Activated CD4-positive, alpha-beta T cell treated with anti-CD3 and anti-CD28 coated beads, Interleukin-2, amount 10 ng/mL, durations not matched to agents 24 days and 14 days (primary cell): ENCODE results near the gene FOXF1. TPM values are rescaled to one million over a fixed set of nuclear protein-coding genes. Genes with fewer than 3 reads are reported as not detected.

Experiments used
- DNase-seq: peaks from one replicate; pipeline ENCODE4 v3.0.0; 2022
- H3K27ac Mint-ChIP-seq: one replicate; pipeline ENCODE4 v1.8.0; 2022; ENCODE audit warnings: mild to moderate bottlenecking, mixed read lengths
- H3K27me3 Mint-ChIP-seq: one replicate; pipeline ENCODE4 v1.8.0; 2022; ENCODE audit warnings: mixed read lengths
- H3K36me3 Mint-ChIP-seq: one replicate; pipeline ENCODE4 v1.8.0; 2022; ENCODE audit warnings: low read depth, mild to moderate bottlenecking, mixed read lengths
- H3K4me1 Mint-ChIP-seq: one replicate; pipeline ENCODE4 v1.8.0; 2021; ENCODE audit warnings: mixed read lengths
- H3K4me3 Mint-ChIP-seq: one replicate; pipeline ENCODE4 v1.8.0; 2022; ENCODE audit warnings: mild to moderate bottlenecking, moderate library complexity, mixed read lengths
- H3K9me3 Mint-ChIP-seq: one replicate; pipeline ENCODE4 v1.8.0; 2021; ENCODE audit warnings: mixed read lengths
- intact Hi-C: fragments of 100-400 bp; cut with micrococcal nuclease; formaldehyde crosslinking; loops from one replicate; pipeline ENCODE4 v1.15.1; 2023
- total RNA-seq: library from RNA; stranded (reverse); gene quantifications from 2 replicates; pipeline ENCODE4 v1.2.3, GENCODE V29; 2022

FOXF1 gene
- total RNA-seq, 1 donor from 2014 or later = not detected

GRCh38 chr16:86479419-86479818 is 30.9 kb upstream of the FOXF1 start:
- Mint-ChIP-seq H3K4me1 (no peaks in the 10 kb centered on the region), H3K9me3 (no peaks in the 10 kb centered on the region), H3K36me3 (no peaks in the 10 kb centered on the region), H3K27ac (no peak overlapping the region), H3K4me3 (no peak overlapping the region), H3K27me3 (peaks cover 20% of the 10 kb centered on the region)
- DNase-seq = no peak
- intact Hi-C loops = no loop called here

DNA sequence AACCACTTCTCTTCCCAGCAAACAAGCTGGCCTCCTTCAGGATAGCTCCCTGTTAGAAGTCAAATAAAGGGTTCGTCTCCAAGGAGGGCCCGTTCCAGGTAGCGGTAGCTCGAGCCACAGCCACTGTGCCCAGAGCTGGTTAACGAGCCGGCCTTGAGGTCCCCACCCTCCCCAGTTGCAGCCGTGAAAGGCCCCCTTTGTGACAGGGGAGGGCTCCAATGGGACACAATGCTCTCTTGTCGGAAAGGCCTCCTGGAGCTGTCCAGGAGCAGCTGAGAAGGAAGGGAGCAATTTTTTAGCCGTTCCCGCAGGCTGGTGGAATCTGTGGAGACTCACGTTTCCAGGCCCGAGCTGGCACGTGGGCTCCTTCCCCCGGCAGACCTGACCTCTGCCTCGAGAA is 29.9 kb upstream of the FOXF1 start:
- Mint-ChIP-seq H3K27ac (no peak overlapping the region), H3K27me3 (peaks cover 17% of the 10 kb centered on the region), H3K36me3 (no peaks in the 10 kb centered on the region), H3K4me1 (no peaks in the 10 kb centered on the region), H3K9me3 (no peaks in the 10 kb centered on the region), H3K4me3 (no peak overlapping the region)
- intact Hi-C loops = no loop called here
- no peak for DNase-seq

DNA sequence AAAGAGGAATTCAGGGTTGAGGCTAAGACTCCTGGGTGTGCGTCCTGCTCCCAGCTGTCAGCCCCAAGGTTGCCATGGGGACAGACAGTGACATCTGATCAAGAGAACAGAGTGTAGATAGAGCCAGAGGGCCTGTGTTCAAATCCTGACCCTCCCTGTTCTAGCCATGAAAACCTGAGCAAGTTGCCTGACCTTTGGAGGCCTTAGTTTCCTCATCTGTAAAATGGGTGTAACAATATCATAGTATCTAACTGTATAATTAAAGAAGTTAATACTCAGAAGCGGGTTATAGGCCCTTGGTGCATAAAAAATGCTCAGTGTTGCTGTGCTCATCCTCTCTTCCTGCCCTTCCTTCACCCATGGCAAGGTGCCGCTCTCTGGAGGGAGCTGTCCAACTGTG is 28.7 kb upstream of the FOXF1 start:
- intact Hi-C loops = no loop called here
- Mint-ChIP-seq H3K4me3 (no peak overlapping the region), H3K9me3 (no peaks in the 10 kb centered on the region), H3K36me3 (no peaks in the 10 kb centered on the region), H3K27ac (no peak overlapping the region), H3K4me1 (no peaks in the 10 kb centered on the region), H3K27me3 (peaks cover 13% of the 10 kb centered on the region)
- DNase-seq = no peak

DNA sequence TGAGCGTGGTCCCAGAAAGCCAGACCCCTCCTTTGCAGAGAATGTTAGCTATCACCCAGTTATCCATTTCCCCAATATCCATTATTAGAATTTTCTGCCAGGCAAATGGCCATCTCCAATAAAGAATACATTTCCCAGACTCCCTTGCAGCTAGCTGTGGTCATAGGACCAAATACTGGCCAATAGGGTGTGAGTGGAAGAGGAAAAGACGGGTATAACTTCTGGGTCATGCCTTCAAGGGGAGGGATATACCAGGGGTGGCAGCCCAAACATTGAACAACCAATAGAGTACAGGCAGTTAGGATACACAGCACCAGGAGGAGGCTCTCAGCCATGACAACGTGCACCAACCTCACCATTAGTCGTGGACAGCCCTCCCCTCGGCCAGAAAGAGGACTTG is 26.1 kb upstream of the FOXF1 start:
- Mint-ChIP-seq H3K27me3 (peaks cover 6% of the 10 kb centered on the region), H3K4me3 (no peak overlapping the region), H3K4me1 (no peaks in the 10 kb centered on the region), H3K36me3 (no peaks in the 10 kb centered on the region), H3K27ac (no peak overlapping the region), H3K9me3 (no peaks in the 10 kb centered on the region)
- intact Hi-C loops = no loop called here
- no peak for DNase-seq

DNA sequence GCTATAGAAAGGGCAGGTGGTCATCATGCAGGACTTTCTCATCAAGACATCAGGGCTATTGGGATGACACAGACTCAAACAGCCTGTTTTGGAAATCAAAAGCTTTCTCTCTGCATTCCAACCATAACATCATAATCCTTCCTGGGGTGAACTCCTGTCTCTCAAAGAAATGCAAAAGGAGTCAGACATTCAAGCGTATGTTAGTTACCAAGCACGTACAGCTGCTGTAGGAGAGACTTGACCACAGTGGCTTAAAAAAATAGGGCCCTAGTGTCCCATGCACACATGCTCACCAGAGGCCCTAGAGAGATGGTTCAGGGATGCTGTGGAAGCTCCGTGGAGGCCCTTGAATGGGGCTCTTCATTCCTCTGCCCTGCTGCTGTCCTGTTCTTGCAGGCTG is 24.6 kb upstream of the FOXF1 start:
- Mint-ChIP-seq H3K36me3 (no peaks in the 10 kb centered on the region), H3K27me3 (peaks cover 12% of the 10 kb centered on the region), H3K9me3 (no peaks in the 10 kb centered on the region), H3K27ac (no peak overlapping the region), H3K4me1 (no peaks in the 10 kb centered on the region), H3K4me3 (no peak overlapping the region)
- intact Hi-C loops = no loop called here
- no peak for DNase-seq

- Mint-ChIP-seq H3K27me3 (peaks cover 52% of the 10 kb centered on the region), H3K4me1 (no peaks in the 10 kb centered on the region), H3K9me3 (no peaks in the 10 kb centered on the region), H3K27ac (no peak overlapping the region), H3K36me3 (no peaks in the 10 kb centered on the region), H3K4me3 (no peak overlapping the region)
- intact Hi-C loops = no loop called here
- no peak for DNase-seq
Observed at GRCh38 chr16:86490859-86491639, 19.3 kb upstream of the FOXF1 start.

GRCh38 chr16:86491640-86492023 is 18.7 kb upstream of the FOXF1 start:
- Mint-ChIP-seq H3K27me3 (peaks cover 58% of the 10 kb centered on the region), H3K4me3 (no peak overlapping the region), H3K4me1 (no peaks in the 10 kb centered on the region), H3K36me3 (no peaks in the 10 kb centered on the region), H3K9me3 (no peaks in the 10 kb centered on the region), H3K27ac (no peak overlapping the region)
- intact Hi-C loops = no loop called here
- DNase-seq = no peak

GRCh38 chr16:86492267-86492960 is 17.9 kb upstream of the FOXF1 start:
- Mint-ChIP-seq H3K36me3 (no peaks in the 10 kb centered on the region), H3K9me3 (no peaks in the 10 kb centered on the region), H3K27me3 (peaks cover 62% of the 10 kb centered on the region), H3K4me1 (no peaks in the 10 kb centered on the region), H3K4me3 (no peak overlapping the region), H3K27ac (no peak overlapping the region)
- intact Hi-C loops = no loop called here
- DNase-seq = no peak

GRCh38 chr16:86492961-86493629 is 17.2 kb upstream of the FOXF1 start:
- peaks cover 63% of the 10 kb centered on the region for H3K27me3 Mint-ChIP-seq
- no peaks in the 10 kb centered on the region for H3K4me1 Mint-ChIP-seq
- intact Hi-C loops = no loop called here

GRCh38 chr16:86494039-86494564 is 16.2 kb upstream of the FOXF1 start:
- H3K36me3 Mint-ChIP-seq = no peaks in the 10 kb centered on the region
- no peaks in the 10 kb centered on the region for H3K4me1 Mint-ChIP-seq
- H3K9me3 Mint-ChIP-seq = no peaks in the 10 kb centered on the region
- DNase-seq = no peak
- intact Hi-C loops = no loop called here
- H3K4me3 Mint-ChIP-seq = no peak overlapping the region
- H3K27ac Mint-ChIP-seq = no peak overlapping the region
- H3K27me3 Mint-ChIP-seq = peaks cover 65% of the 10 kb centered on the region

More at GRCh38 chr16:86492961-86493629, 17.2 kb upstream of the FOXF1 start:
- DNase-seq = no peak
- H3K4me3 Mint-ChIP-seq = no peak overlapping the region
- no peaks in the 10 kb centered on the region for H3K9me3 Mint-ChIP-seq
- H3K36me3 Mint-ChIP-seq = no peaks in the 10 kb centered on the region
- no peak overlapping the region for H3K27ac Mint-ChIP-seq

DNA sequence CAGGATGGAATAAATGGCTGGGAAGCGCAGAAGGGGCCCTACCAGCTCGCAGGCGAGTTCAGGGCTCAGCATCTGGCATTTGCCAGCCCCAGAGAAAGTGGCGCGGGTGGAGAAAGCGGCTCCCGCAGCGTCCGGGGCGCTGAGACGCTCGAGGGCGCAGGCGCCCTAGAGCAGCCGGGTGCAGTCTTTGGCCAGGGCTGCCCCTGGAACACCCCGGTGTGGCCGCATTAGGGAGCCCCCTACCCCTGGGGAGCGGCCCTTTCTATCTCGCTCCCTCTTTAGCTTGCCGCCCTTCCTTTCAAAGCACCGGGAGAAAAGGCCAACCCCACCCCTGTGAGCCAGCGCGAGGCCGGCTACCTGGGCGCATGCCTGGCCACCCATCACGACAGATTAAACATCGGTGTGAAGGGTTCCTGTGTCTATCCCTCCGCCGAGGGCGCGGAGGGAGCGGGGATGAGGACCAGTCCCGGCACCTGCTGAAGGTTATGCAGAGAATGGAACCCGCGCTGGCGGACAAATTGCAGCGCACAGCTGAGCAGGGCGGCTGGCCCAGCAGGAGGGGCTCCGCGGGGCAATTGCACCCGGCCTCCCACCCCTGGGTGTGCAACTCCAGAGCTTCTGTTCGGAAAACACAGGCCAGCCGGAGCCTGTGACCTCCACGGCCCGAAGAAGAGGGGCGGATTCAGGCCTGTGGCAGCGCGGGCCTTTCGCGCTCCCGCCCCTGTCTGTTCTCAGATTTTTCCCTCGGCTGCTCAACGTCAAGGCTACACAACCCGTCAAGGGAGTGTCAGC is 15.6 kb upstream of the FOXF1 start:
- Mint-ChIP-seq H3K9me3 (no peaks in the 10 kb centered on the region), H3K4me3 (no peak overlapping the region), H3K27me3 (peaks cover 71% of the 10 kb centered on the region), H3K27ac (no peak overlapping the region), H3K4me1 (no peaks in the 10 kb centered on the region), H3K36me3 (no peaks in the 10 kb centered on the region)
- intact Hi-C loops = no loop called here
- no peak for DNase-seq

DNA sequence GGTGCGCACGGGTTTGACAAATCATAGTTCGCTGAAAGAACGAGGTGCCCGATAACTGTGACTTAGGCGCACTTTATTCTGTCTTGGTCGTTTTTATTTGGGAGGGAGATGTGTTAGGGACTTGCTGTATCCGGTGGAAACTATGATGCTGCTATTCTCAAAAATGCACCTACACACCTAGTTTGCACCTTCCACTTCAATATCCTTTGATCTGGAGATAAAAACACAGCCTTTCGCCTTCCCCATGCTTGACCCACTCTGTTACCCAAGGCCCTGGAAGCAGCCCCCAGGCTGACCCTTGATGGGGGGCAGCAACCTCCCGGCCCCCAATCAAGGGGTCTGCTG is 15.0 kb upstream of the FOXF1 start:
- H3K4me1 Mint-ChIP-seq = no peaks in the 10 kb centered on the region
- H3K36me3 Mint-ChIP-seq = no peaks in the 10 kb centered on the region
- no peak overlapping the region for H3K4me3 Mint-ChIP-seq
- intact Hi-C loops = no loop called here
- H3K27ac Mint-ChIP-seq = no peak overlapping the region
- no peaks in the 10 kb centered on the region for H3K9me3 Mint-ChIP-seq
- H3K27me3 Mint-ChIP-seq = peaks cover 72% of the 10 kb centered on the region
- DNase-seq = no peak

DNA sequence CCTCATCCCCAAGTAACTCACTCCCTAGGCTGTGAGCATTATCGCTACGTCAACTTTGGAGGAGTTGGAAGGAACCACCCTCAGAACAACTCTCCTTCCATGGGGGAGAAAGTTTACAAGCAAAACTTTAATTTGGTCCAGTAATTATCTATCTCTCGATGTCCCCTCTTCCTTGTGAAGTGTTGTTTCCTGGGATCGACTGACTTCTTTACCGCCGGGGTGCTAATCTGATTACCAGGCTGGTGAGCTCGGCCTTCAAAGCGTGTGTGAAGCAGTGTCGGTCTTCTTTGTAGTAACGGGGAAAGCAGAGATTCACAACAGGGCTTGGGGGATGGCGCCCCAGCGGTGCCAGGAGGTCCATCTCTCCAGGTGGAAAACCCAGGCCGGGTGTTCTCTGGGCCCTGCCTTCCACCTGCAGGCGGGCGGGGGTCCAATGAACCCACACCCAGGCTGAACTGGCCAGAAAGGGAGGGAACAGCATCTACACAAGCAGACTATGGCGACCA is 14.5 kb upstream of the FOXF1 start:
- Mint-ChIP-seq H3K4me1 (no peaks in the 10 kb centered on the region), H3K4me3 (no peak overlapping the region), H3K27ac (no peak overlapping the region), H3K9me3 (no peaks in the 10 kb centered on the region), H3K36me3 (no peaks in the 10 kb centered on the region), H3K27me3 (peaks cover 75% of the 10 kb centered on the region)
- intact Hi-C loops = no loop called here
- no peak for DNase-seq
